Progenitor cell of endocrine pancreas (in vitro differentiated cells): ENCODE measurements around the gene NANS. TPM values are rescaled to one million over a fixed set of nuclear protein-coding genes. Genes with fewer than 3 reads are reported as not detected.

ENCODE experiments used
- DNase-seq: peaks from one replicate; pipeline ENCODE4 v3.0.0; 2021; ENCODE audit warnings: low spot score; ENCODE audit not compliant: unreplicated experiment
- H3K27ac Mint-ChIP-seq: 2 replicates; pipeline ENCODE4 v1.8.0; 2021; ENCODE audit warnings: mild to moderate bottlenecking, moderate library complexity, mixed read lengths
- H3K27me3 Mint-ChIP-seq: 2 replicates; pipeline ENCODE4 v1.8.0; 2021; ENCODE audit warnings: mixed read lengths
- H3K36me3 Mint-ChIP-seq: 2 replicates; pipeline ENCODE4 v1.8.0; 2022; ENCODE audit warnings: mixed read lengths; ENCODE audit not compliant: insufficient read depth
- H3K4me1 Mint-ChIP-seq: 2 replicates; pipeline ENCODE4 v1.8.0; 2021; ENCODE audit warnings: low read depth, mixed read lengths
- H3K4me3 Mint-ChIP-seq: 2 replicates; pipeline ENCODE4 v1.8.0; 2021; ENCODE audit warnings: low read depth, mild to moderate bottlenecking, moderate library complexity, mixed read lengths
- H3K9me3 Mint-ChIP-seq: 2 replicates; pipeline ENCODE4 v1.8.0; 2021; ENCODE audit warnings: low read depth, mixed read lengths
- CTCF ChIP-seq: fragments of 200-600 bp; sonication (generic); IDR thresholded peaks from one replicate; pipeline ENCODE4 v1.5.0; 2021; ENCODE audit warnings: antibody characterized with exemption, mild to moderate bottlenecking; ENCODE audit not compliant: unreplicated experiment
- total RNA-seq: library from RNA; stranded (reverse); gene quantifications from 2 replicates; pipeline ENCODE4 v1.2.1, GENCODE V29; 2021

Gene NANS
- total RNA-seq, 1 donor from 2014 or later: 31.9 TPM

GRCh38 chr9:98095401-98095800 lies 38.9 kb downstream of the NANS start:
- Mint-ChIP-seq H3K9me3 (no peaks in the 10 kb centered on the region), H3K27me3 (peaks cover 19% of the 10 kb centered on the region)

GRCh38 chr9:98096091-98096490 lies 39.6 kb downstream of the NANS start:
- H3K36me3 Mint-ChIP-seq: no peaks in the 10 kb centered on the region
- no peaks in the 10 kb centered on the region for H3K9me3 Mint-ChIP-seq
- TF ChIP-seq CTCF: no peak
- DNase-seq: no peak
- peaks cover 19% of the 10 kb centered on the region for H3K27me3 Mint-ChIP-seq
- no peak overlapping the region for H3K27ac Mint-ChIP-seq
- H3K4me1 Mint-ChIP-seq: peaks cover 9% of the 10 kb centered on the region
- H3K4me3 Mint-ChIP-seq: no peak overlapping the region

More at GRCh38 chr9:98095401-98095800, 38.9 kb downstream of the NANS start:
- H3K27ac Mint-ChIP-seq: no peak overlapping the region
- DNase-seq: no peak
- TF ChIP-seq CTCF: no peak
- no peak overlapping the region for H3K4me3 Mint-ChIP-seq
- no peaks in the 10 kb centered on the region for H3K36me3 Mint-ChIP-seq
- peaks cover 9% of the 10 kb centered on the region for H3K4me1 Mint-ChIP-seq

GRCh38 chr9:98097836-98098235 lies 41.3 kb downstream of the NANS start:
- no peak for TF ChIP-seq CTCF
- no peaks in the 10 kb centered on the region for H3K36me3 Mint-ChIP-seq
- DNase-seq: no peak
- H3K4me3 Mint-ChIP-seq: no peak overlapping the region
- no peaks in the 10 kb centered on the region for H3K9me3 Mint-ChIP-seq
- peaks cover 9% of the 10 kb centered on the region for H3K4me1 Mint-ChIP-seq
- H3K27ac Mint-ChIP-seq: no peak overlapping the region
- H3K27me3 Mint-ChIP-seq: peaks cover 10% of the 10 kb centered on the region

- TF ChIP-seq CTCF: no peak
- Mint-ChIP-seq H3K9me3 (no peaks in the 10 kb centered on the region), H3K36me3 (no peaks in the 10 kb centered on the region), H3K4me1 (peaks cover 9% of the 10 kb centered on the region), H3K4me3 (no peak overlapping the region), H3K27me3 (peaks cover 2% of the 10 kb centered on the region), H3K27ac (no peak overlapping the region)
- no peak for DNase-seq
Observed at GRCh38 chr9:98099346-98099745, 42.8 kb downstream of the NANS start.

GRCh38 chr9:98099898-98100297 lies 43.4 kb downstream of the NANS start:
- Mint-ChIP-seq H3K36me3 (no peaks in the 10 kb centered on the region), H3K9me3 (no peaks in the 10 kb centered on the region), H3K4me1 (peaks cover 9% of the 10 kb centered on the region), H3K27ac (no peak overlapping the region), H3K27me3 (no peaks in the 10 kb centered on the region), H3K4me3 (no peak overlapping the region)
- no peak for TF ChIP-seq CTCF
- no peak for DNase-seq
